Mammary epithelial cell (primary cell): ENCODE data around the gene BAX.

Experiments
- EZH2 ChIP-seq: IDR thresholded peaks from 2 replicates; pipeline ENCODE4 v1.6.1; 2012; ENCODE audit warnings: low read length, inconsistent platforms, borderline replicate concordance
- TF ChIP-seq, protein P1 (sequence below), 2 donors: IDR thresholded peaks in 1 of 2; conservative IDR thresholded peaks in 1 of 2; 2 replicates each; pipeline ENCODE4 v1.5.1; 2011 to 2012; ENCODE audit warnings: inconsistent platforms in 2 of 2, low read length in 2 of 2, mild to moderate bottlenecking in 2 of 2, control low read depth in 1 of 2, low read depth in 1 of 2; ENCODE audit not compliant: insufficient read depth in 1 of 2; ENCODE audit errors: extremely low read depth in 1 of 2

DNA sequence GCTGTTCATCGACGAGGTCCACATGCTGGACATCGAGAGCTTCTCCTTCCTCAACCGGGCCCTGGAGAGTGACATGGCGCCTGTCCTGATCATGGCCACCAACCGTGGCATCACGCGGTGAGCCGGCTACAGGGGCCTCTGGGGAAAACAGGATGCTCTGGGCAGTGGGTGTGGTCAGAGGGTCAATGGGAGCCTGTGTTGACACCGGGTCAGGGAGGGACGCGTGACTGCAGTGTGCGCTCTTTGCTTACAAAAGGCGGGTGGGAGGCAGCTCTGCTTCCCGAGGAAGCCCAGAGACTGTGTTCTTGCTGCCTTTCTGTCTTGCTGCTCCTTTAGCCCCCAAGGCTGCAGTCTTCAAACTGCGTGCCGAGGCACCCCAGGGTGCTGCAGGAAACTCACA, 56.5 kb downstream of the BAX start:
- TF ChIP-seq, protein P1, sequence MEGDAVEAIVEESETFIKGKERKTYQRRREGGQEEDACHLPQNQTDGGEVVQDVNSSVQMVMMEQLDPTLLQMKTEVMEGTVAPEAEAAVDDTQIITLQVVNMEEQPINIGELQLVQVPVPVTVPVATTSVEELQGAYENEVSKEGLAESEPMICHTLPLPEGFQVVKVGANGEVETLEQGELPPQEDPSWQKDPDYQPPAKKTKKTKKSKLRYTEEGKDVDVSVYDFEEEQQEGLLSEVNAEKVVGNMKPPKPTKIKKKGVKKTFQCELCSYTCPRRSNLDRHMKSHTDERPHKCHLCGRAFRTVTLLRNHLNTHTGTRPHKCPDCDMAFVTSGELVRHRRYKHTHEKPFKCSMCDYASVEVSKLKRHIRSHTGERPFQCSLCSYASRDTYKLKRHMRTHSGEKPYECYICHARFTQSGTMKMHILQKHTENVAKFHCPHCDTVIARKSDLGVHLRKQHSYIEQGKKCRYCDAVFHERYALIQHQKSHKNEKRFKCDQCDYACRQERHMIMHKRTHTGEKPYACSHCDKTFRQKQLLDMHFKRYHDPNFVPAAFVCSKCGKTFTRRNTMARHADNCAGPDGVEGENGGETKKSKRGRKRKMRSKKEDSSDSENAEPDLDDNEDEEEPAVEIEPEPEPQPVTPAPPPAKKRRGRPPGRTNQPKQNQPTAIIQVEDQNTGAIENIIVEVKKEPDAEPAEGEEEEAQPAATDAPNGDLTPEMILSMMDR (conservative IDR thresholded peaks at IDR 0.05 in 1 of 2, IDR thresholded peaks at IDR 0.05 in 1 of 2; ENCODE audit: extremely low read depth in 1 of 2, insufficient read depth in 1 of 2, low read depth in 1 of 2, low read length in 2 of 2) = no peak
- TF ChIP-seq EZH2 = no peak
